Measurements from ENCODE around the gene NEAT1. TPM values are rescaled to one million over a fixed set of nuclear protein-coding genes. Genes with fewer than 3 reads are reported as not detected.

Gene NEAT1
- total and polyA plus RNA-seq, 9 of the 15 experiments (the other 6 are each of a cell fraction or from before 2014, with no cell fraction given) = 20.1 to 389 (median 62.8) TPM

GRCh38 chr11:65429068-65429681, 6.6 kb downstream of the NEAT1 start (continued):
- TF ChIP-seq CHAMP1 (IDR thresholded peaks at IDR 0.05) (no peak), NCOA2 (IDR thresholded peaks at IDR 0.05; ENCODE audit: partially characterized antibody in 2 of 2) (peak in 1 of 2 experiments; percentile 23), KDM2B (CRISPR knock-in tag; IDR thresholded peaks at IDR 0.05) (no peak), CBX2 (IDR thresholded peaks at IDR 0.05; ENCODE audit: insufficient read depth, low read length, poor library complexity, severe bottlenecking) (no peak), ZEB2 (IDR thresholded peaks at IDR 0.05) (peak; percentile 47; the same call in 1 of the 2 replicates), ZNF324 (CRISPR knock-in tag; IDR thresholded peaks at IDR 0.05) (peak; percentile 6; the same call in 1 of the 2 replicates), ZBED1 (IDR thresholded peaks at IDR 0.05) (no peak), MTA2 (IDR thresholded peaks at IDR 0.05; ENCODE audit: low read depth) (peak; percentile 43), DACH1 (IDR thresholded peaks at IDR 0.05; ENCODE audit: partially characterized antibody) (no peak), ARID1B (IDR thresholded peaks at IDR 0.05) (peak; percentile 49), ZSCAN32 (CRISPR knock-in tag; IDR thresholded peaks at IDR 0.05) (no peak), HBP1 (CRISPR knock-in tag; IDR thresholded peaks at IDR 0.05) (peak; percentile 97), SMARCA5 (IDR thresholded peaks at IDR 0.05) (0 out of 2 replicates have a peak, but pooled peaks have one; percentile 23), E2F6 (IDR thresholded peaks at IDR 0.05; ENCODE audit: borderline replicate concordance in 1 of 2, extremely low read depth in 1 of 2, insufficient read depth in 1 of 2, insufficient read length in 1 of 2, low read depth in 1 of 2, low read length in 1 of 2, poor library complexity in 1 of 2, severe bottlenecking in 1 of 2) (no peak), PTBP1 (IDR thresholded peaks at IDR 0.05; ENCODE audit: low read depth, low read length) (0 out of 2 replicates have a peak, but pooled peaks have one; percentile 73), MCM7 (IDR thresholded peaks at IDR 0.05) (no peak; a peak in 1 of 4 replicates), THRB (CRISPR knock-in tag; conservative IDR thresholded peaks at IDR 0.05) (peak; percentile 96), ZKSCAN1 (IDR thresholded peaks at IDR 0.05; ENCODE audit: low read depth, low read length) (no peak), ZNF444 (CRISPR knock-in tag; IDR thresholded peaks at IDR 0.05) (peak; percentile 9; the same call in 1 of the 2 replicates), E2F3 (CRISPR knock-in tag; IDR thresholded peaks at IDR 0.05) (no peak), ZFP36 (IDR thresholded peaks at IDR 0.05; ENCODE audit: low read depth, low read length, partially characterized antibody) (no peak), SAP30 (IDR thresholded peaks at IDR 0.05; ENCODE audit: borderline replicate concordance, insufficient read depth, low read depth, low read length, poor library complexity, severe bottlenecking) (no peak), MAZ (CRISPR knock-in tag; conservative IDR thresholded peaks at IDR 0.05 in 1 of 2, IDR thresholded peaks at IDR 0.05 in 1 of 2) (no peak)

All from K562 (cell line).